ENCODE results near the gene CASK. TPM values are rescaled to one million over a fixed set of nuclear protein-coding genes. Genes with fewer than 3 reads are reported as not detected.
"Not testable (repeated sequence)": the region's sequence is repeated elsewhere in the genome, so short reads cannot be mapped to it uniquely, and the experiment has no call there.

Gene CASK
- total and polyA plus RNA-seq, 2 donors (not counting 1 experiment from before 2014, with no cell fraction given) = 27.4 to 78.3 TPM

- H2AFZ ChIP-seq (ENCODE audit: low read length) = no peak overlapping the region
- H3K9ac ChIP-seq (ENCODE audit: insufficient read depth, low read length) = no peak overlapping the region
- H3K9me3 ChIP-seq (ENCODE audit: control insufficient read depth, insufficient read depth, low read depth, low read length) = no peaks in the 10 kb centered on the region
- H4K20me1 ChIP-seq (ENCODE audit: control insufficient read depth, extremely low read depth, insufficient read depth, low read length) = no peaks in the 10 kb centered on the region
- no peak overlapping the region for H3K4me2 ChIP-seq (ENCODE audit: extremely low read depth, insufficient read depth, low read length)
- no peak overlapping the region for H3K4me3 ChIP-seq (replicated peaks in 1 of 4; ENCODE audit: control extremely low read depth in 1 of 4, insufficient read depth in 1 of 4, low read depth in 3 of 4, low read length in 4 of 4)
- H3K27me3 ChIP-seq (ENCODE audit: control insufficient read depth, insufficient read depth, low read length) = no peaks in the 10 kb centered on the region
- H3K36me3 ChIP-seq (ENCODE audit: control insufficient read depth, insufficient read depth, low read length) = no peaks in the 10 kb centered on the region
- H3K4me1 ChIP-seq (ENCODE audit: control insufficient read depth, extremely low read depth, insufficient read depth, low read length) = no peaks in the 10 kb centered on the region
- TF ChIP-seq, protein P1, sequence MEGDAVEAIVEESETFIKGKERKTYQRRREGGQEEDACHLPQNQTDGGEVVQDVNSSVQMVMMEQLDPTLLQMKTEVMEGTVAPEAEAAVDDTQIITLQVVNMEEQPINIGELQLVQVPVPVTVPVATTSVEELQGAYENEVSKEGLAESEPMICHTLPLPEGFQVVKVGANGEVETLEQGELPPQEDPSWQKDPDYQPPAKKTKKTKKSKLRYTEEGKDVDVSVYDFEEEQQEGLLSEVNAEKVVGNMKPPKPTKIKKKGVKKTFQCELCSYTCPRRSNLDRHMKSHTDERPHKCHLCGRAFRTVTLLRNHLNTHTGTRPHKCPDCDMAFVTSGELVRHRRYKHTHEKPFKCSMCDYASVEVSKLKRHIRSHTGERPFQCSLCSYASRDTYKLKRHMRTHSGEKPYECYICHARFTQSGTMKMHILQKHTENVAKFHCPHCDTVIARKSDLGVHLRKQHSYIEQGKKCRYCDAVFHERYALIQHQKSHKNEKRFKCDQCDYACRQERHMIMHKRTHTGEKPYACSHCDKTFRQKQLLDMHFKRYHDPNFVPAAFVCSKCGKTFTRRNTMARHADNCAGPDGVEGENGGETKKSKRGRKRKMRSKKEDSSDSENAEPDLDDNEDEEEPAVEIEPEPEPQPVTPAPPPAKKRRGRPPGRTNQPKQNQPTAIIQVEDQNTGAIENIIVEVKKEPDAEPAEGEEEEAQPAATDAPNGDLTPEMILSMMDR (conservative IDR thresholded peaks at IDR 0.05 in 1 of 2, IDR thresholded peaks at IDR 0.05 in 1 of 2; ENCODE audit: low read depth in 1 of 2, low read length in 2 of 2) = no peak
- no peak for TF ChIP-seq EZH2 (IDR thresholded peaks at IDR 0.05; ENCODE audit: low read length, missing control alignments)
- no peak for DNase-seq (ENCODE audit: low read depth in 2 of 2)
- H3K79me2 ChIP-seq (ENCODE audit: control insufficient read depth, insufficient read depth, low read length) = no peaks in the 10 kb centered on the region
- no peak overlapping the region for H3K27ac ChIP-seq (ENCODE audit: insufficient read depth, low read length)
Observed at GRCh38 chrX:41616255-41616654, 307.1 kb downstream of the CASK start.

- Histone ChIP-seq H3K79me2 (ENCODE audit: control insufficient read depth, insufficient read depth, low read length) (no peaks in the 10 kb centered on the region), H3K4me3 (replicated peaks in 1 of 4; ENCODE audit: control extremely low read depth in 1 of 4, insufficient read depth in 1 of 4, low read depth in 3 of 4, low read length in 4 of 4) (no peak overlapping the region), H3K4me2 (ENCODE audit: extremely low read depth, insufficient read depth, low read length) (no peak overlapping the region), H3K36me3 (ENCODE audit: control insufficient read depth, insufficient read depth, low read length) (no peaks in the 10 kb centered on the region), H4K20me1 (ENCODE audit: control insufficient read depth, extremely low read depth, insufficient read depth, low read length) (no peaks in the 10 kb centered on the region), H2AFZ (ENCODE audit: low read length) (no peak overlapping the region), H3K27me3 (ENCODE audit: control insufficient read depth, insufficient read depth, low read length) (no peaks in the 10 kb centered on the region), H3K9me3 (ENCODE audit: control insufficient read depth, insufficient read depth, low read depth, low read length) (no peaks in the 10 kb centered on the region), H3K9ac (ENCODE audit: insufficient read depth, low read length) (no peak overlapping the region), H3K27ac (ENCODE audit: insufficient read depth, low read length) (no peak overlapping the region), H3K4me1 (ENCODE audit: control insufficient read depth, extremely low read depth, insufficient read depth, low read length) (no peaks in the 10 kb centered on the region)
- DNase-seq (ENCODE audit: low read depth in 2 of 2) = no peak
- TF ChIP-seq EZH2 (IDR thresholded peaks at IDR 0.05; ENCODE audit: low read length, missing control alignments) = no peak
- TF ChIP-seq, protein P1 (conservative IDR thresholded peaks at IDR 0.05 in 1 of 2, IDR thresholded peaks at IDR 0.05 in 1 of 2; ENCODE audit: low read depth in 1 of 2, low read length in 2 of 2) = no peak
Observed at GRCh38 chrX:41608244-41608643, 315.1 kb downstream of the CASK start.

GRCh38 chrX:41607264-41607832, 316.0 kb downstream of the CASK start:
- Histone ChIP-seq H4K20me1 (ENCODE audit: control insufficient read depth, extremely low read depth, insufficient read depth, low read length) (no peaks in the 10 kb centered on the region), H3K27ac (ENCODE audit: insufficient read depth, low read length) (no peak overlapping the region)
- TF ChIP-seq EZH2 (IDR thresholded peaks at IDR 0.05; ENCODE audit: low read length, missing control alignments) = no peak
- TF ChIP-seq, protein P1 (conservative IDR thresholded peaks at IDR 0.05 in 1 of 2, IDR thresholded peaks at IDR 0.05 in 1 of 2; ENCODE audit: low read depth in 1 of 2, low read length in 2 of 2) = no peak

DNA sequence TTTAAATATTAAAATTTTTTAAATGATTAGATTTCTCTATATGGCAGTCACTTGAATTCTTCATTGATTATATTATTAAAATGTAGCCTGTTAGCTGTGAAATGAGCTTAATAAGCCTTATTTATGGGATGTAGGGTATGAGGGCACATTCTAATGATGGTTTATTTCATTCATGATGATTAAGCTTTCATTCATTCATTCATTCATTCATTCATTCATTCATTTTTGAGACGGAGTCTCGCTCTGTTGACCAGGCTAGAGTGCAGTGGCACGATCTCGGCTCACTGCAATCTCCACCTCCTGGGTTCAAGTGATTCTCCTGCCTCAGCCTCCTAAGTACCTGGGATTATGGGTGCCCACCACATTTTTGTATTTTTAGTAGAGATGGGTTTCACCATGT, 317.3 kb downstream of the CASK start:
- H3K36me3 ChIP-seq (ENCODE audit: control insufficient read depth, insufficient read depth, low read length); H3K9ac ChIP-seq (ENCODE audit: insufficient read depth, low read length); DNase-seq (ENCODE audit: low read depth in 2 of 2); H3K79me2 ChIP-seq (ENCODE audit: control insufficient read depth, insufficient read depth, low read length); H4K20me1 ChIP-seq (ENCODE audit: control insufficient read depth, extremely low read depth, insufficient read depth, low read length); H3K4me3 ChIP-seq (replicated peaks in 1 of 4; ENCODE audit: control extremely low read depth in 1 of 4, insufficient read depth in 1 of 4, low read depth in 3 of 4, low read length in 4 of 4); H3K27ac ChIP-seq (ENCODE audit: insufficient read depth, low read length); H3K9me3 ChIP-seq (ENCODE audit: control insufficient read depth, insufficient read depth, low read depth, low read length); H2AFZ ChIP-seq (ENCODE audit: low read length); H3K27me3 ChIP-seq (ENCODE audit: control insufficient read depth, insufficient read depth, low read length); H3K4me1 ChIP-seq (ENCODE audit: control insufficient read depth, extremely low read depth, insufficient read depth, low read length); H3K4me2 ChIP-seq (ENCODE audit: extremely low read depth, insufficient read depth, low read length): not testable (repeated sequence)

More at GRCh38 chrX:41607264-41607832, 316.0 kb downstream of the CASK start:
- Histone ChIP-seq H3K27me3 (ENCODE audit: control insufficient read depth, insufficient read depth, low read length) (no peaks in the 10 kb centered on the region), H3K9me3 (ENCODE audit: control insufficient read depth, insufficient read depth, low read depth, low read length) (no peaks in the 10 kb centered on the region), H2AFZ (ENCODE audit: low read length) (no peak overlapping the region), H3K4me2 (ENCODE audit: extremely low read depth, insufficient read depth, low read length) (no peak overlapping the region), H3K36me3 (ENCODE audit: control insufficient read depth, insufficient read depth, low read length) (no peaks in the 10 kb centered on the region), H3K4me3 (replicated peaks in 1 of 4; ENCODE audit: control extremely low read depth in 1 of 4, insufficient read depth in 1 of 4, low read depth in 3 of 4, low read length in 4 of 4) (no peak overlapping the region), H3K4me1 (ENCODE audit: control insufficient read depth, extremely low read depth, insufficient read depth, low read length) (no peaks in the 10 kb centered on the region), H3K79me2 (ENCODE audit: control insufficient read depth, insufficient read depth, low read length) (no peaks in the 10 kb centered on the region), H3K9ac (ENCODE audit: insufficient read depth, low read length) (no peak overlapping the region)
- DNase-seq (ENCODE audit: low read depth in 2 of 2) = no peak

Measured in fibroblast of lung (primary cell).